HG03159 (cell line): ENCODE measurements around the gene IL22RA2.
A peak's percentile ranks its signal among the peaks of the same experiment; 100 is the strongest.
"Not testable (repeated sequence)": the region's sequence is repeated elsewhere in the genome, so short reads cannot be mapped to it uniquely, and the experiment has no call there.

Experiments
- ATAC-seq: cut with Tn5 transposase; IDR thresholded peaks from one replicate; pipeline ENCODE4 v1.9.1; 2021; ENCODE audit warnings: mild to moderate bottlenecking, moderate library complexity; ENCODE audit not compliant: unreplicated experiment

The IL22RA2 gene

GRCh38 chr6:137173501-137173900 lies at the start of gene IL22RA2:
IL22RA2 (minus strand) TSS chr6:137173644; CDS start chr6:137161749, 11,895 bp downstream.
- no peak for ATAC-seq

- ATAC-seq = no peak
These were observed 48.9 kb upstream of the IL22RA2 start for GRCh38 chr6:137222381-137222780.

- no peak for ATAC-seq
These were observed 46.3 kb upstream of the IL22RA2 start for GRCh38 chr6:137219664-137220252.

GRCh38 chr6:137218917-137219663 lies 45.6 kb upstream of the IL22RA2 start, which contains the start of gene IFNGR1:
IFNGR1 (minus strand) TSS chr6:137219385; CDS start chr6:137219327, 58 bp downstream.
- peak; percentile 91 for ATAC-seq

GRCh38 chr6:137218473-137218916 lies 45.1 kb upstream of the IL22RA2 start:
- ATAC-seq = peak; percentile 46

GRCh38 chr6:137217801-137218472 lies 44.5 kb upstream of the IL22RA2 start:
- no peak for ATAC-seq

- ATAC-seq = no peak
These were observed 43.6 kb upstream of the IL22RA2 start for GRCh38 chr6:137216875-137217553.

- ATAC-seq = no peak
These were observed 42.7 kb upstream of the IL22RA2 start for GRCh38 chr6:137216106-137216505.

GRCh38 chr6:137215630-137216029 lies 42.2 kb upstream of the IL22RA2 start:
- ATAC-seq = not testable (repeated sequence)

GRCh38 chr6:137214931-137215330 lies 41.5 kb upstream of the IL22RA2 start:
- no peak for ATAC-seq

- ATAC-seq = no peak
These were observed 40.4 kb upstream of the IL22RA2 start for GRCh38 chr6:137213813-137214212.

- ATAC-seq = no peak
These were observed 39.9 kb upstream of the IL22RA2 start for GRCh38 chr6:137213331-137213740.

- no peak for ATAC-seq
These were observed 38.5 kb upstream of the IL22RA2 start for GRCh38 chr6:137211910-137212309.

- ATAC-seq = no peak
These were observed 37.5 kb upstream of the IL22RA2 start for GRCh38 chr6:137210903-137211302.

- ATAC-seq = no peak
These were observed 34.8 kb upstream of the IL22RA2 start for GRCh38 chr6:137208279-137208678.

GRCh38 chr6:137207457-137207856 lies 34.0 kb upstream of the IL22RA2 start:
- ATAC-seq = not testable (repeated sequence)

- ATAC-seq = no peak
These were observed 33.1 kb upstream of the IL22RA2 start for GRCh38 chr6:137206577-137206976.

- no peak for ATAC-seq
These were observed 29.8 kb upstream of the IL22RA2 start for GRCh38 chr6:137203256-137203655.

GRCh38 chr6:137202078-137202477 lies 28.6 kb upstream of the IL22RA2 start:
- ATAC-seq = no peak

GRCh38 chr6:137201006-137201405 lies 27.6 kb upstream of the IL22RA2 start:
- no peak for ATAC-seq

GRCh38 chr6:137200288-137200687 lies 26.8 kb upstream of the IL22RA2 start:
- no peak for ATAC-seq
